Liver (tissue), 10 donors: ENCODE measurements around the gene HOXB5. TPM values are rescaled to one million over a fixed set of nuclear protein-coding genes. Genes with fewer than 3 reads are reported as not detected.
A peak's percentile ranks its signal among the peaks of the same experiment; 100 is the strongest.

ENCODE experiments used
- DNase-seq: peaks from one replicate; pipeline ENCODE4 v3.0.0-alpha.2; 2017; ENCODE audit warnings: low spot score
- H3K27ac ChIP-seq, 2 donors: one replicate each; pipeline ENCODE4 v1.7.0; 2013; ENCODE audit warnings: inconsistent platforms in 2 of 2, low read length in 2 of 2, control low read depth in 1 of 2, low read depth in 1 of 2, mild to moderate bottlenecking in 1 of 2
- H3K27me3 ChIP-seq, 4 donors: one replicate each; pipeline versions ENCODE4 v1.6.1 to v1.7.0; 2013; ENCODE audit warnings: low read length in 3 of 4, inconsistent platforms in 1 of 4, mild to moderate bottlenecking in 1 of 4, moderate library complexity in 1 of 4; ENCODE audit not compliant: control insufficient read depth in 4 of 4, insufficient read depth in 4 of 4
- H3K36me3 ChIP-seq, 4 donors: one replicate each; pipeline versions ENCODE4 v1.6.1 to v1.7.0; 2013; ENCODE audit warnings: low read length in 3 of 4, mild to moderate bottlenecking in 3 of 4, low read depth in 1 of 4, moderate library complexity in 1 of 4; ENCODE audit not compliant: control insufficient read depth in 4 of 4, insufficient read depth in 3 of 4
- H3K4me1 ChIP-seq, 4 donors: one replicate each; pipeline versions ENCODE4 v1.6.1 to v1.7.0; 2013; ENCODE audit warnings: low read length in 3 of 4, mild to moderate bottlenecking in 3 of 4, moderate library complexity in 1 of 4; ENCODE audit not compliant: control insufficient read depth in 4 of 4, insufficient read depth in 4 of 4
- H3K4me3 ChIP-seq, 3 donors: one replicate each; pipeline versions ENCODE4 v1.6.1 to v1.7.0; 2013; ENCODE audit warnings: low read length in 3 of 3, control low read depth in 1 of 3, low read depth in 1 of 3, mild to moderate bottlenecking in 1 of 3
- H3K9ac ChIP-seq, 2 donors: one replicate each; pipeline ENCODE4 v1.7.0; 2013; ENCODE audit warnings: low read length in 2 of 2, mild to moderate bottlenecking in 2 of 2, moderate library complexity in 2 of 2, control low read depth in 1 of 2, low read depth in 1 of 2
- H3K9me3 ChIP-seq, 4 donors: one replicate each; pipeline versions ENCODE4 v1.6.1 to v1.7.0; 2013; ENCODE audit warnings: low read length in 3 of 4; ENCODE audit not compliant: control insufficient read depth in 4 of 4
- TAF1 ChIP-seq: conservative IDR thresholded peaks from 2 replicates; pipeline ENCODE4 v1.6.1; 2016; ENCODE audit warnings: antibody characterized with exemption, mild to moderate bottlenecking
- YY1 ChIP-seq: IDR thresholded peaks from 2 replicates; pipeline ENCODE4 v1.6.1; 2016; ENCODE audit warnings: antibody characterized with exemption, mild to moderate bottlenecking
- WGBS: extraction: QIAGEN DNeasy Blood & Tissue Kit; methylation state at CpG from one replicate; pipeline ENCODE4 v1.1.7; 2013; 5-methylcytosine and 5-hydroxymethylcytosine counted together
- polyA plus RNA-seq, 2 donors: library from polyadenylated mRNA; stranded (reverse) in 1 of 2; unstranded in 1 of 2; fragments of 200-250 nt in 1 of 2; fragments of >200 nt in 1 of 2; fragmentation: Nextera tagmentation in 1 of 2; extraction: Ambion mirVana in 1 of 2; gene quantifications; one replicate each; pipeline versions ENCODE4 v1.2.1 to v1.2.3, GENCODE V29; 2013 to 2015
- small RNA-seq: library from RNA; depleted of rRNA; stranded (forward); fragments of <200 nt; gene quantifications from one replicate; pipeline ENCODE3, GENCODE V24; 2014
- total RNA-seq, 2 donors: library from RNA; depleted of rRNA; stranded (reverse); fragments of >200 nt; gene quantifications; one replicate each; pipeline ENCODE4 v1.2.3, GENCODE V29; 2014
- donor health status: healthy.
- donor health status: healthy.
- donor health status: healthy.
- donor health status: healthy.
- donor health status: healthy.

HOXB5 gene
- total and polyA plus RNA-seq, 4 donors: 0.08 to 0.38 (median 0.36) TPM; not detected in 1

GRCh38 chr17:48541577-48542113 is 51.9 kb downstream of the HOXB5 start:
- peaks cover 0 to 9% (median 3%) of the 10 kb centered on the region in 4 donors for H3K4me1 ChIP-seq

More at GRCh38 chr17:48541577-48542113, 51.9 kb downstream of the HOXB5 start:
- DNase-seq: peak; percentile 65
- TF ChIP-seq TAF1 (no peak), YY1 (peak; percentile 70)
- Histone ChIP-seq H3K36me3 (no peaks in the 10 kb centered on the region), H3K4me3 (peak overlapping the region in 2 of 3 donors; percentile 8 to 18), H3K27me3 (peaks cover 2 to 12% (median 3%) of the 10 kb centered on the region in 4 donors), H3K27ac (peak overlapping the region; percentile 72 to 81), H3K9me3 (no peaks in the 10 kb centered on the region), H3K9ac (peak overlapping the region in 1 of 2 donors; percentile 27)
- 15% methylated on average over 34 of the region's 36 CpGs for WGBS

Small RNA genes lying within 50 kb of the gene (small RNA-seq; reads per million reads assigned to genes)
- gene MIR196A1: not detected

Other genes starting within 250 kb of the HOXB5 start
- 1 to 10 TPM; 2.5 to 7.2 TPM for gene SKAP1, start 163.6 kb downstream of the HOXB5 start, total RNA-seq
- gene SKAP1, start 163.6 kb downstream of the HOXB5 start, polyA plus RNA-seq: 10 to 100 TPM; 15.4 to 20.8 TPM
- gene HOXB1, start 62.8 kb downstream of the HOXB5 start, total RNA-seq: not detected
- not detected for gene HOXB1, start 62.8 kb downstream of the HOXB5 start, polyA plus RNA-seq
- 1 to 10 TPM in 1 of 2 donors, under 1 TPM in 1; 0.67 to 2.3 TPM for gene HOXB2, start 48.7 kb downstream of the HOXB5 start, total RNA-seq
- gene HOXB2, start 48.7 kb downstream of the HOXB5 start, polyA plus RNA-seq: 1 to 10 TPM; 1.3 to 2.5 TPM
- gene HOXB4, start 15.4 kb downstream of the HOXB5 start, total RNA-seq: under 1 TPM; 0.65 to 0.75 TPM
- gene HOXB4, start 15.4 kb downstream of the HOXB5 start, polyA plus RNA-seq: under 1 TPM; 0.19 to 0.35 TPM
- gene HOXB3, start 3.5 kb downstream of the HOXB5 start, total RNA-seq: 1 to 10 TPM in 1 of 2 donors, under 1 TPM in 1; 0.75 to 2.2 TPM
- gene HOXB3, start 3.5 kb downstream of the HOXB5 start, polyA plus RNA-seq: 1 to 10 TPM; 1.0 to 1.3 TPM
- under 1 TPM; 0.17 to 0.33 TPM for gene HOXB6, start 11.2 kb upstream of the HOXB5 start, total RNA-seq
- 1 to 10 TPM in 1 of 2 donors, under 1 TPM in 1; 0.58 to 1.1 TPM for gene HOXB6, start 11.2 kb upstream of the HOXB5 start, polyA plus RNA-seq
- gene HOXB7, start 17.2 kb upstream of the HOXB5 start, total RNA-seq: under 1 TPM; 0.08 to 0.28 TPM
- under 1 TPM; 0.26 to 0.31 TPM for gene HOXB7, start 17.2 kb upstream of the HOXB5 start, polyA plus RNA-seq
- gene HOXB8, start 21.5 kb upstream of the HOXB5 start, total RNA-seq: not detected
- gene HOXB8, start 21.5 kb upstream of the HOXB5 start, polyA plus RNA-seq: not detected
- not detected for gene HOXB9, start 32.6 kb upstream of the HOXB5 start, total RNA-seq
- gene HOXB9, start 32.6 kb upstream of the HOXB5 start, polyA plus RNA-seq: not detected
- not detected for gene PRAC1, start 128.7 kb upstream of the HOXB5 start, total RNA-seq
- not detected for gene PRAC1, start 128.7 kb upstream of the HOXB5 start, polyA plus RNA-seq
- not detected for gene PRAC2, start 129.4 kb upstream of the HOXB5 start, total RNA-seq
- gene PRAC2, start 129.4 kb upstream of the HOXB5 start, polyA plus RNA-seq: not detected
- not detected for gene HOXB13, start 135.0 kb upstream of the HOXB5 start, total RNA-seq
- not detected for gene HOXB13, start 135.0 kb upstream of the HOXB5 start, polyA plus RNA-seq
- gene TTLL6, start 223.4 kb upstream of the HOXB5 start, total RNA-seq: under 1 TPM in 1 of 2 donors, not detected in 1; 0.08 TPM
- under 1 TPM in 1 of 2 donors, not detected in 1; 0.02 TPM for gene TTLL6, start 223.4 kb upstream of the HOXB5 start, polyA plus RNA-seq
- 10 to 100 TPM; 23.0 to 64.9 TPM for gene CALCOCO2, start 237.3 kb upstream of the HOXB5 start, total RNA-seq
- gene CALCOCO2, start 237.3 kb upstream of the HOXB5 start, polyA plus RNA-seq: 10 to 100 TPM; 38.9 to 49.1 TPM